Dermis blood vessel endothelial cell (primary cell): ENCODE results near the gene DNA2. TPM values are rescaled to one million over a fixed set of nuclear protein-coding genes. Genes with fewer than 3 reads are reported as not detected.

Source experiments
- total RNA-seq: library from RNA; depleted of rRNA; stranded (reverse); fragments of >200 nt; gene quantifications from 2 replicates; pipeline ENCODE4 v1.2.3, GENCODE V29; 2014

The DNA2 gene
- total RNA-seq, 1 donor from 2014 or later: 8.7 TPM

Other genes starting within 250 kb of the DNA2 start
- not detected in 2 replicates for gene ATOH7, start 239.9 kb downstream of the DNA2 start, total RNA-seq
- 19.2 and 40.1 TPM in 2 replicates for gene HNRNPH3, start 139.9 kb downstream of the DNA2 start, total RNA-seq
- gene PBLD, start 139.0 kb downstream of the DNA2 start, total RNA-seq: 3.1 and 4.4 TPM in 2 replicates
- gene RUFY2, start 64.7 kb downstream of the DNA2 start, total RNA-seq: 18.2 and 23.5 TPM in 2 replicates
- gene SLC25A16, start 55.5 kb upstream of the DNA2 start, total RNA-seq: 8.2 and 13.7 TPM in 2 replicates
- gene TET1, start 88.4 kb upstream of the DNA2 start, total RNA-seq: 1.2 TPM in 2 replicates
- 37.9 and 50.6 TPM in 2 replicates for gene CCAR1, start 249.3 kb upstream of the DNA2 start, total RNA-seq